Gastroesophageal sphincter (tissue), 3 donors: Measurements from ENCODE around the gene ABCC9.

Experiments
- CTCF ChIP-seq, 4 experiments: fragments of 200-600 bp in 2 of 4; fragments of 450-650 bp in 2 of 4; sonication (generic) in 1 of 4; IDR thresholded peaks; one replicate each; pipeline ENCODE4 v1.5.1; 2017 to 2019; ENCODE audit warnings: antibody characterized with exemption in 4 of 4, mild to moderate bottlenecking in 2 of 4, moderate library complexity in 2 of 4
- EP300 ChIP-seq: sonication (generic); formaldehyde crosslinking; IDR thresholded peaks from one replicate; pipeline ENCODE4 v1.6.1; 2017; ENCODE audit warnings: antibody characterized with exemption, mild to moderate bottlenecking
- POLR2A ChIP-seq, 2 donors: fragments of 450-650 bp; IDR thresholded peaks; one replicate each; pipeline ENCODE4 v1.6.1; 2017; ENCODE audit warnings: antibody characterized with exemption in 2 of 2, mild to moderate bottlenecking in 2 of 2, moderate library complexity in 1 of 2
- POLR2AphosphoS5 ChIP-seq: sonication (generic); formaldehyde crosslinking; IDR thresholded peaks from one replicate; pipeline ENCODE4 v1.6.1; 2017; ENCODE audit warnings: antibody characterized with exemption

GRCh38 chr12:21921436-21921835 lies 19.8 kb downstream of the ABCC9 start:
- TF ChIP-seq CTCF (IDR thresholded peaks at IDR 0.05) = no peak
- no peak for TF ChIP-seq POLR2A (IDR thresholded peaks at IDR 0.05)
- TF ChIP-seq EP300 = no peak
- TF ChIP-seq POLR2AphosphoS5 = no peak
